Non-pigmented ciliary epithelial cell (primary cell): ENCODE measurements around the gene OSBPL10.
"Not testable (repeated sequence)": the region's sequence is repeated elsewhere in the genome, so short reads cannot be mapped to it uniquely, and the experiment has no call there.

ENCODE experiments used
- DNase-seq: peaks from one replicate; pipeline ENCODE4 v3.0.0-alpha.2; 2010; ENCODE audit warnings: low read depth

The OSBPL10 gene

DNA sequence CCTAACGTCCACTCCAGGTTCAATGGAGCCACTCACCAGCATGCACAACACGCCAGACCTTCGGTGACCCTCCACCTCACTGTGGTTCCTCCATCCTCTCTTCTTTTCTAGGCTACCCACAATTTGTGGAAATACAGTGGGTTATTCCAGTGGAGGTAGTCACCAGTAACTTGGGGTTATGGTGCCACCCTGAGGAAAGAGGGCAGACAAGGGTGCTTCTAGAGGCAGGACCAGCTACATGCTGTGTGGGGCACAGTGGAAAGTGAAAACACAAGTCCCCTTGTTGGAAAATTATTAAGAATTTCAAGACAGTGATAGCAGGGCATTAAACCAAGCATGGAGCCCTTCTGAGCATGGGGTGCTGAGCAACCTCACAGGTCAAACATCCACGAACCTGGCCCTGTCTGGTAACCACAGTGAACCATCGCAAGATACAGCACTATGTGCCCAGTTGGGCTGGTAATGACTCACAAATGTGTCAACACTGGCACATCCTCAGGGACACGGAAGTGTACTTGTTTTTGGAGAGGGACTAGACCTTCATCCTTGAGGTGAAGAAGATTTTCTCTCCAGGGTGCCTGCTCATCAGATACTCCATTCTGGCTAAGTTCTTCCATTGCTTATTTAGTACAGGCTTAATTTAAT, 281.6 kb downstream of the OSBPL10 start:
- no peak for DNase-seq

DNA sequence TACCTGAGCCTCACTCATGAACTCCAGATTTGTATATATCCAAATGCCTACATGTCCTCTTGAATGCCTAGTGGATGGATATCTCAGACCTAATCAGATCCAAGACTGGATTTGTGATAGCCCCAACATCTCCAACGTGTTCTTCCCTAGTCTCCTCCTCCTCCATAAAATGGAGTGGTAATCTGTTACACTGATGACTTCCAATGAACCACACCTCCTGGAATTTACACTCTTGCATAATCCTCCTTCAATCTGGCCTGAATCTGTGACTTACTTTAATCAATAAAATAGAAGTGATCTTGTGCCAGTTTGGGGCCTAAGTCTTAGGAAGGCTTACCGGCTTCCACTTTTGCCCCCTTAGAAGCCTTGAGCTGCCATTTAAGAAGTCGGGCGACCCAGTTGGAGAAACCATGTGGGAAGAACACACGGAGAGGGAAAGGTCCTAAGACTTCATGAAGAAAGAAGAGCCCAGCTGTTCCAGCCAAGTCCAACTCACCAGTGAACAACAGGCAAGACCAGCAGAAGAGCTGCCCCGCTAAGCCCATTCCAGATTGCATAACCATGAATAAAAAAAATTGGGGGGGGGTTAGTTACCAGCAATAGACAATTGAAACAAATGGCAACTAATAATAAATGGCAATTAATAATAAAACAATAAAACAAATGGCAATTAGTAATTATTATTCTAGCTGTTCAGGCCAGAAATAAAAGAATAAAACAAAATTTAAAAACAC, 284.1 kb downstream of the OSBPL10 start:
- no peak for DNase-seq

DNA sequence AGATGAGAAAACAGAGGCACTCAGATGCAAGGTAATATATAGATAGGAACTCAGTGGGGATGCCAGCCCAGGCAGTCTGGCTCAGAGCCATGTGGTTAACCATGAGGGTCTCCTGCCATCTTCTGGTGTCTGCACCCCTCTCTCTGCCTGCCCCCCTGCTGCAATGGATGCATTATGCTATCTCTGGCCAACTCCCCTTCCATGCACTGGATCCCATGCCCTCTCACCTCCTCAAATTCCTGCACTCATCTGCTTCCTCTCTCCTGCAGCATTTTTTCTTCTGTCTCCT, 285.1 kb downstream of the OSBPL10 start:
- DNase-seq: no peak

DNA sequence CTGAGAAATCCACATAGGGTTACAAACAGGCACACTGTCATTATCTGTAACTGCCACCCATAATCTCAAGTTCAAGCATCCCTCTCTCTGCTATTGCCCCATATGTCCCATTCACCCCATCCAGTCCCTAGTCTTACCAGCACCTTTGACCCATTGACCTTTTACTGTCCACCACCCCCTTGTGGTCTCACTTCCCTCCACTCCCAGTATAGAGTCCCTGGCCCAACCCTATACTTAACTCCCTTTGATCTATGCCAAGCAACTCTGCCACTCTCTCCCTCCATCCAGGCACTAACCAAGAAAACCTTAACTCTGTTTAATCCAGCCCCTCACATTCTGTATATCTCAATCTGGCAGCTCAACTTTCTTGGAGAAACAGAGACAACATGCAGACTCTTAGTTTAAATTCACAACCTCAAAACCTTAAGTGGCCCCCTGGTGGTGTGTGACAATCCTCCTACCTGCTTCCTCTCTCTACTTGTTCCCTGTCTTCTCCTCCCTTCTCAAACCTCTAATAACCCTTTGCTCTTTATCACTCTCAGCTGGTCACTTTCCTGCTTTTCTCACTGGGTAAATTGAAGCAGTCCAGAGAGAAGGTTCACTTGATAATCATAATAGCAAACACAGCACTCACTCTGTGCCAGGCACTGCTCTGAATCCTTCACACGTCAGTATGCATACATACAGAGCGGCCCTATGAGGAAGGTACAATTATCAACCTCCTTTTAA, 285.6 kb downstream of the OSBPL10 start:
- DNase-seq: no peak

DNA sequence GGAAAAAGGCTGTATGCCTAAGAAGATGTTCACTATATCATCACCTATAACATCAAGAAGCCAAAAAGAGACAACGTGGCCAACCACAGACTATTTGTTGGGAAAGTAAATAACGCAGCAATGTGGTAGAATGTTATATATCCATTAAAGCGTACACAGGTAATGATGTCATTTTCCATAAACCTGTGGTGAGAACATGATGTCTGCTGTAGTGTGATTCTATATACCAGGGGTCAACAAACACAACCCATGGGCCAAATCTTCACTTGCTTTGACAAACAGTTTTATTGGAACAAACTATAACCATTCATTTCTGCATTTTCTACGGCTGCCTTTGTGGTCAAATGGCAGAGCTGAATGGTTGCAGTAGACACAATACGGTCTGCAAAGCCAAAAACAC, 287.7 kb downstream of the OSBPL10 start:
- no peak for DNase-seq

DNA sequence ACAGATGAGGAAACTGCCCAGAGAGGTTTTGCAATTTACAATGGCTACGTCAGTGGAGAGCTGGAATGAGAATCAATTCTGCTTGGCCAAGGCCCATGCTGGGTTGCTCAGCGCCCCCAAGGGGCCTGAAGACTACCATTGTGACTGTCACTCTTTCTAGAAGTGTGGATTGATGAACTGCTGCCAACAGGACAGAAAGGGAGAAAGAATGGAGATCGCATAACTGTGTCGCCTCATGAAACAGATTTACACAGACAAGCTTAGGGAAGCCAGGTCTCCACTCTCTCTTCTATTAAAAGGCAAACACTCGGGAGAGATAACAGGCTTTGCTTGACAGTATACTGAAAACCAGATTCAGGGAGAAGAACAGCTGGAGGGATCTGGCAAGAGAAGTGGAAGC, 288.3 kb downstream of the OSBPL10 start:
- DNase-seq: no peak

DNA sequence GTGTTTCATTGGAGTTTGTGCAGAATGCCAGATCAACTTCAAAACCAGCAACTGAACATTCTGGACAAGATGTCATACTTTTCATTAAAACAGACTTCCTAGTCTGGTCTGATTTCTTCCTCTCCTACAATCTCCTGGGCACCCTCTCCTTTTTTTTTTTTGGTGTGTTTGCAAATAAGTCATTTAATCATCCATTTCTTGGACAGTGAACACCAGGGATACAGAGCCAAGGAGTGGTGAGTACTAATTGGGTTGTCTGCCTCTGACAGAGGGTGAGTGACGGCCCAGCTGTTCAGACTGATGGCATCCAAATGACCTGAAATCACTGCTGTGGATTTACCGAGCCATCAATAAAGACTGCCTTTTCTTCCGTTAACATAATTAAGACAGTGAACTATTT, 290.3 kb downstream of the OSBPL10 start:
- no peak for DNase-seq

DNA sequence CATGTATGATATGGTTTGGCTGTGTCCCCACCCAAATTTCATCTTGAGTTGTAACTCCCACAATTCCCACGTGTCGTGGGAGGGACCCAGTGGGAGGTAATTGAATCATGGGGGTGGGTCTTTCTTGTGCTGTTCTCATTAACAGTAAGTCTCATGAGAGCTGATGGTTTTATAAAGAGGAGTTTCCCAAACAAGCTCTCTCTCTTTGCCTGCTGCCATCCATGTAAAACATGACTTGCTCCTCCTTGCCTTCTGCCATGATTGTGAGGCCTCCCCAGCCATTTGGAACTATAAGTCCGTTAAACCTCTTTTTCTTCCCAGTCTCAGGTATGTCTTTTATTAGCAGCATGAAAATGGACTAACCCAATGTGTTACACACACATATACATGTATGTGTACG, 291.5 kb downstream of the OSBPL10 start:
- DNase-seq: not testable (repeated sequence)

DNA sequence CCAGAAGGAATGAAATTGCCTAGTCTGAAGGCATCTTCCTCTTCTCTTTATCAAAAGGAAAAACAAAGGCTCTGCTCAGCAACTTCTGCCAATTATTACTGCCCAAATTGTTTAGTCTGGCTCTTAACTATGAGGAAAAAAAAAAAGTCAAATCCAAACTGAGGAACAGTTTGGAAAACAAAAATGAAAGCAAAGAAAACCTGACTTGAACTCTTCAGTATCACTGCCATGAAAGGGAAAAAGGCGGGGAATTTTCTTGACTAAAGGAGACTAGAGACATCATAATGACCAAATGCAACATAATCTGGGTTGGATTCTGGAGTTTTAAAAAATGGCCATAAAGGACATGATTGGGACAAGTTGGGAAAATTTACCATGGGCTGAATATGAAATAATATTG, 292.1 kb downstream of the OSBPL10 start:
- DNase-seq: no peak

DNA sequence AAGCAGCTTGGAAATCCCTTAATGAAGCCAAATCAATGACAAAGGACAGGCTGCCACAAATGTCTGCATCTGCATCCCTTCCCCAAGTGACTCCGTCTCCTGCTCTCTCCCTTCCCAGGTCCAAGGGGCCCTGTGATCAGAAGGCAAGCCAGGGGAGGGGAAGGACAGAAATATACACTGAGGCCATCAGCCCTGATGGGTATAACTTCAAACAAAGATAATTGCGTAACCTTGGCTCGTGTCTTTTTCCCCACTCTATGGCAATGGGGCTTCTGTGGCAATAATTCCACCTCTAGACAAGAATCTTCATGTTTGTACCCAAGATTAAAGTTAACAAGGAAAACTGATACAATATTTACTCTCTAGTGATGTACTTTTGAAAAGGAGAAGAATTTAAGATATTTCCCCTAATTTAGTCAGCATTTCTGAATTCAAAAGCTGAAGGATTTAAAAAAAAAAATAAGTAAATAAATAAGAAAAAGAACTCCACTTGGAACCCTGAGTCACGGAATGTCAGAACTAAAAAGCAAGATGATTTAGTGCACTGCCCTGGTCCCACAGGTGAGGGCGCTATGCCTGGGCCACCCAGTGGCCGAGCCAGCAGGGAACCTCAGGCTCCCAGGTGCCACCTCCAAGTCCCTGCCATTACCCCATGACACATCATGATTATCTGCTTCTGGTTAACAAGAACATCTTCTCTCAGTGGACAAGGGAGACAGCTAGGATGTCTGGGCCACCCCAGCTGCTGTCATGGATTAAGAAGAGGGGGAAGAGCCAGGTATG, 293.9 kb downstream of the OSBPL10 start:
- DNase-seq: no peak

DNA sequence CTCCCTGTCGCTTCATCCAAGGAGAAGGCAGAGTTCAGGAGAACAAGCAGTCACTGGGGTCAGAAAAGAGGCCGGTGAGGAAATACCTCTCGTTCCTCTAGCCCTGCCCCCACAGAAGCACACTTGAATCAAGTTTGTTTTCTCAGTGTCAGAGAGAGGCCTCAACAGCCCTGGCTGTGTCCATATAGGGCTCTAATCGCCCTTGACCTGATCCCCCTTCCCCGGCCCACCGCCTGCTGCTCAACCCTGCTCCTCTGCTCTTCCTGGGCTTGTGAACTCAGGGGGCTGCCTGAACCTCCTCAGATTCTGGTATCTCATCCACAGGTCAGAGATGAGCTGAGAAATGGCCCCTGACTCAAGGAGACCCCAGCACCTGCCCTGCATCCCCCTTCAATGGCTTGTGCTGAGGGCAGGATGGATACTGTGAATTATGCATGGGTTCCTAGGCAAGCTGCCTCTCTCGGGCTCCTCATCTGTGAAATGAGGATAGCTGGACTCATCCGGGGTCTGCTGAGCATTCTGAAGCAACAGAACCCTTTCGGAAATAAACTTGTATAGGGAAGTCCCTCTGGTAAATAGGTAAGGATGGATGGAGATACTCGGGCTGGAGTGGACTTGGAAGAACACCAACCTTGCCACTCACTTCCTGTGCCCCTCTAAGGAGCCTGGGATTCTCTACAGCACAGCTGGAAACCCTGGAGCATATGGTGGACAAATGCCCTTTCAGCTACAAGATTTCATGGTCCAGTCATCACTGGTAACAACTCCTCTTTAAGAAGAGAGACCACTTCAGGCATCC, 300.8 kb downstream of the OSBPL10 start:
- DNase-seq: no peak

DNA sequence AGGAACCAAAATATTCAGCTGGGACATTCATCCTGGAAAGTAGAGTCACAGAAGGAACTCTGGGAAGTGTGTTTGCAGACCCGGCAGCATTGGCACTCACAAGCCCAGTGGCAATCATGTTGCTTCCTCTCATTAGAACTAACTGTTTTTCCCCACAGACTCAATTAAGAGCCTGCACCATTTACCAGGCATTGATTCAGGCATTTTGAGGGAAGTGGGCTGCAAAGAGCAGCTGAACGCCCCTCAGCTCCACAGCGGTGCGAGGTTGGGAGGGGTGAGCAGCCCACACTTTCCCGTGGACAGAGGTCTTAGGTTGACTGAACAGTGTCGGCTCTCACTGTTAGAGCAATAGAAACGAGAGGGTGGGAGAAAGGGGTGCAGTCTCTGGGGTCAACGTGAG, 304.5 kb downstream of the OSBPL10 start:
- DNase-seq: no peak

DNA sequence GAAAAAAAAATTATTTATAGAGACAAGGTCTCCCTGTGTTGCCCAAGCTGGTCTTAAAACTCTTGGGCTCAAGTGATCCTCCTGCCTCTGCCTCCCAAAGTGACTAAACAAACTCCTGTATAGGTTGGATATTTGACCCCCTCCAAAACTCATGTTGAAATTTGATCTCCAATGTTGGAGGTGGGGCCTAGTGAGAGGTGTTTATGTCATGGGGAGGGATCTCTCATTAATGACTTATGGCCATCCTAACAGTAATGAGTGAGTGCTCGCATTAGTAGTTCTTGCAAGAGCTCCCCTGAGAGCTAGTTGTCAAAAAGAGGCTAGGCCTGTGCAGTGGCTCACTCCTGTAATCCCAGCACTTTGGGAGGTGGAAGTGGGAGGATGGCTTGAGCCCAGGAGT, 307.1 kb downstream of the OSBPL10 start:
- no peak for DNase-seq

DNA sequence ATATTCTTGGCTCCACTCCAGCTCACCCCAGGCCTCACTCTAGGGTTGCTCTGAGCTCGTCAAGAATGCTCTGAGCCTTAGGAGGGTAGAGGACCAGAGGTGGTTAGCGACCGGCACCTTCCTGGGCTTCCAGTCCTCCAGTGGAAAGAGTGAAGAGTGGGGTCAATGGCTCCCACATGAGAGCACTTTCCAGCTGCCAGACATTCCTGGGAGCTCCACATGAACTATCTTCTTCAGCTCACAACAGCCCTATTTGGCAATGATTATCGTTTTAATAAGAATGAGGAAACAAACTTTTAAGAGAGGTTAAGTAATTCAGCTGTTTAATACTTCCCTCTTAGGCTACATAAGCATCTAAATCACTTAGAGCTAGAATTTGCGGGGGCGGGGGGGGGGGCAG, 309.1 kb downstream of the OSBPL10 start:
- no peak for DNase-seq

DNA sequence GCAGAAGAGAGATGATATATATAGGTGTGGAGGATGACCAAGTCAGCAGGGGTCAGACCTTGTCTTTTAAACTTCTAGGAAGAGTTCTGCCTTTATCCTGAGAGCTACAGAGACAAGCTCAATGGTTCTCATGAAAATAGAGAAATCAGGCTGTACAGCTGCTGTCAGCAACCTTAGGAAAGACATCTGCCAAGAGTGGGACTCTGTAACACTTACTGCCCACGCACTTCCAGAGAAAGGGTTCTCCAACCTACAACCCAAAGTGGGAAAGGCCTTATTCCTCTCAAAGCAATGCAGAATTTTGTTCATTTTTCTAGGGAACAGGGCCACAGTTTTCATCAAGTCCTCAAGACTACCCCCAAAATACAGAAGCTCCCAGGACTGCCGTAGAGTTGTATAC, 309.6 kb downstream of the OSBPL10 start:
- no peak for DNase-seq

DNA sequence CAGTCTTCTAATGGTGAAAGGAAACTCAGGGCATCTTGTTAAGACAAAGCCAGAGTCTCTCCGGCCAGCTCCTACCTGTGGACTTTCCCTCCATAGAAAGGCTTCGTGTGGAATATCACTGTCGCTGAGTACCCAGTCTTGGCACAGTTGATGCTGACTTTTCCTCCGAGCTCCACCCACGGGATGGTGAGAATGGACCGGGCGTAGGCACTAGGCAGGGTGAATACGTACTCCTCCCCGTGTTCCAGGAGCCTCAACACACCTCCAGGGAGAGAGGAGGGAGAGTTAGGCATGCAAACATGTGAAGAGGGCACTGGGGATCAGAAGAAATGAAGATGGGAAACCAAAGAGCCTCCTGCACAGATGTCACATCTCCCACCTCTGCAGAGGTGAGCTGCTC, 310.3 kb downstream of the OSBPL10 start:
- no peak for DNase-seq

DNA sequence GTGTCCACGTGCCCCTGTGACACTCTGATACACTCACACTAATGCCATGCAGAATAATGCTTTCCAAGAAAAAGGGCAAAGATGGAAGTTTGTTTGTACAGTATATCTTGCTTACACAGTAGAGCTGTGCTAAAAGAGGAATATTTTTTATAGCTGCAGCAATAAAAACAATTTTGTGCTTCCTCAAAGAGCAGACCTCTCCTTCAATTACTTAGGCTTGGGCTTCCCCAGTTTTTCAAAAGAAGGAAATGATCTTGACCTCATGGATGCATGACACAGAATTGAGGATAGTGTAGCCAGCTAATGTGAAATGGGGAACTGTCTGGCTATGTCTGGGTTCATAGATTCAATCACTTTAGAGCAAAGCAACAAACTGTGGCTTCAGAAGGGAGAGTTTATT, 310.9 kb downstream of the OSBPL10 start:
- no peak for DNase-seq

DNA sequence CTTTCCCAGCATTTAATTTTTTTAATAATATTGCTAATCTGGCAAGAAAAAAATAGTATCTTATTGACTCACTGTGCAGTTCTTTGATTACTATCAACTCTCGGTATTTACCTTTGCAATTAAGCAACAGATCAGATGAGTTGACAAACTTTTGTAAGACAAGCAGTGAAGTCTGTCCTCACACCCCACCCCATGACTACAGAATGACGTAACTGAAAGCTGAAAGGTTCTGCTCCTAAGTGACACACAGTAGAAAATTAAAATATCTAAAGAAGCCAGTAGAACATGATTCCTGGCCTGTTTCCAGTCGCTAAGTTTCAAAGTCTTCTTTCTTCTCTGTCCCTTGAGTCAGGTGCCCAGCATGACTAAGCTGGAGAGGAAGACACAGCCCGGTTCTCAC, 312.8 kb downstream of the OSBPL10 start:
- DNase-seq: no peak

DNA sequence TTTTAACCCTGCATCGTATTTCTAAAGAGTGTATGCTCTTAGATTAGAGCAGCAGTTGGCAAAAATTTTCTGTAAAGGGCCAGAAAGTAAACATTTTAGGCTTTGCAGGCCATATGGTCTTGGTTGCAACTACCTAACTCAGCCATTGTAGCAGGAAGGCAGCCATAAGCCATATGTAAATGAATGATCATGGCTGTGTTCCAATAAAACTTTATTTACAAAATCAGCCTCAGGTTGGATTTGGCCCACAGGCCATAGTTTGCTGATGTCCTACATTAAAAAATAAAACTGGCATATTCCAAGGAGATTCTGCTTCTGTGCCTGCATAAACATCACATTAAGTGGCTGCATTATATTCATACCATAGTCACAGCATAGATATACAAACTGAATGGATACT, 313.5 kb downstream of the OSBPL10 start:
- DNase-seq: no peak

DNA sequence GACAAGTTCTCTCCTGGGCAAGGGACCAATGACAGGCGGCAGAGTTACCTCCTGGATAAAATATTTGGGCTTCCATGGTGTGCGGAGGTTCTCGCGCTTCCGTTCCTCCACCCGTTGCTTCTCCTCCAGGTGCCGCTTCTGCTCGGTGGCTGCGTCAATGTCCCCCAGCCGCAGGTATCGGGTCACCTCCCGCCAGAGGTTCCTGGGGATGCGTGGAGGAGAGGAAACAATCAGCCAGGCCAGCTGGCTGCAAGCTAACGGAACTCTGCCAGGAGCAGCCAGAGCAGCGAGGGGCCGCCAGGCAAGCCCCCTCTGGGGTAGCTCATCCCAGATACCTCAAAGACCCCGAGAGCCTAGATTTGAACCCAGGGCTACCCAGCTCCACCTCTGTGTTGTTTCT, 317.0 kb downstream of the OSBPL10 start:
- DNase-seq: no peak

DNA sequence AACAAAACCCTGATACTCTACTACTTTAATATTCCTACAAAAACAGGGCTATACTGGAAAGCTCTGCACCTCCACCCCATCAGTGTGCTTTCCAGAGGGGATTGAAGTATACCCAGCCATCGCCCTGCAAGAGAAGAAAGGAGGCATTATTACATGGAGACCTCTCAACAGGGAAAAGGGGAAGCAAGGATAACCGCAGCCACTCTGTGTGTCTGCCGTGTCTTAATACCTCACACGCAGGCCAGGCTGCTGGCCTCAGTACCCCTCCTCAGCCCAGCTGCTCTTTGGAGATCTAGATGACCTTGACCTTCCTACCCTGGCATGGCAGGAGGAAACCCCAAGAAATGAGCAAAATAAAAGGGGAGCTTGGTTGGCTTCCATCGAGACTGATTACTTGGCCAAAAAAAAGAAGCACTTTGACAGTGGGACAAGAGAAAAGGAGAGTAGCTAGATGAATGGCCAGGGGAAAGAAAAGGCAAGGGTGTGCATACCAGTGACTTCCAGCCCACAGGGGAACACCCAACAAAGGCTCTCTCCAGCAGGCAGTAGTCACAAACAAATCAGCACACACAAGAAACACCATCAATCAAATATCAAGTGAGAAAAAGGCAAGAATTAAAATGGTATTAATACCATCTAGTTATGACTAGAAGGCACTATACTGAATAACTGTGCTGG, 318.9 kb downstream of the OSBPL10 start:
- no peak for DNase-seq
